ENCODE data around the gene CYP46A1.

CYP46A1 gene

DNA sequence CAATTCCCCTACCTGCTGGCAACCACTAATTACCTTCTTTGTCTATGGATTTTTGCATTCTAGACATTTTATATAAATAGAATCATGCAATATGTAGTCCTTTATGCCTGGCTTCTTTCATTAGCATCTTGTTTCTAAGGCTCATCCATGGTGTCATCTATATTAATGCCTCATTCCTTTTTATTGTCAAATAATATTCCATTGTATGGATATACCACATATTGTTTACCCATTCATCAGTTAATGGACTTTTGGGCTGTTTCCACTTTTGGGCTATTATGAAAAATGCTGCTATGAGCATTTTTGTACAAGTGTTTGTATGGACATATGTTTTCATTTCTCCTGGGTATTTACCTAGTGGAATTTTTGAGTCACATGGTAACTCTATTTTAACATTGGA, 18.0 kb downstream of the CYP46A1 start:
- H3K9me3 Mint-ChIP-seq: peaks cover 17% of the 10 kb centered on the region
- no peak for DNase-seq (ENCODE audit: low spot score in 2 of 2)
- H3K27ac Mint-ChIP-seq: no peak overlapping the region
- ATAC-seq: no peak
- no peak overlapping the region for H3K4me3 Mint-ChIP-seq
- no peaks in the 10 kb centered on the region for H3K36me3 Mint-ChIP-seq
- peaks cover 13% of the 10 kb centered on the region for H3K4me1 Mint-ChIP-seq

DNA sequence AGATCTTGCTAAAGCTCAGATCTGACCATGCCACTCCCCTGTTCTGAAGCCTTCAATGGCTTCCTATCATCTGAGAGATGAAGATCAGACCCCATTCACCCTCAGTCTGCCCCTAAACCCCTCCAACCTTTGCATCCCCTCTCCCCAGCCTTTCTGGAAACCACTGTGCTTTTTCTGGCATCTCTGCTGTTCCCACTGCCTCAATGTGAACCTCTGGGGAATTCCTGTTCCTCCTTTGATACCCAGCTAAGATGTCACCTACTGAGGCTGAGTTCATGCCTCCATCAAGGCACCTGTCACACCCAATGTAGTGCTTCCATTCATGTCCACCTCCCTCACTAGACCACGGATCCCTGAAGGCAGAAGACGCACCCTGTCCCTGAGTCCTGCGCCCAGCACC, 19.3 kb downstream of the CYP46A1 start:
- Mint-ChIP-seq H3K9me3 (peaks cover 17% of the 10 kb centered on the region), H3K4me1 (peaks cover 13% of the 10 kb centered on the region)

GRCh38 chr14:99704037-99704436, 19.9 kb downstream of the CYP46A1 start:
- DNase-seq (ENCODE audit: low spot score in 2 of 2) (no peak), ATAC-seq (no peak)
- Mint-ChIP-seq H3K9me3 (peaks cover 17% of the 10 kb centered on the region), H3K4me3 (no peak overlapping the region), H3K4me1 (peaks cover 11% of the 10 kb centered on the region), H3K36me3 (no peaks in the 10 kb centered on the region), H3K27ac (no peak overlapping the region)

More for the DNA sequence above, 19.3 kb downstream of the CYP46A1 start:
- Mint-ChIP-seq H3K4me3 (no peak overlapping the region), H3K36me3 (no peaks in the 10 kb centered on the region), H3K27ac (no peak overlapping the region)
- ATAC-seq (no peak), DNase-seq (ENCODE audit: low spot score in 2 of 2) (no peak)

- H3K4me3 Mint-ChIP-seq: no peak overlapping the region
- ATAC-seq (no peak), DNase-seq (ENCODE audit: low spot score in 2 of 2) (peak in 1 of 2 donors; percentile 30)
- peaks cover 17% of the 10 kb centered on the region for H3K9me3 Mint-ChIP-seq
- H3K4me1 Mint-ChIP-seq: no peaks in the 10 kb centered on the region
- H3K27ac Mint-ChIP-seq: no peak overlapping the region
- no peaks in the 10 kb centered on the region for H3K36me3 Mint-ChIP-seq
Observed at GRCh38 chr14:99706107-99706900, 22.2 kb downstream of the CYP46A1 start.

DNA sequence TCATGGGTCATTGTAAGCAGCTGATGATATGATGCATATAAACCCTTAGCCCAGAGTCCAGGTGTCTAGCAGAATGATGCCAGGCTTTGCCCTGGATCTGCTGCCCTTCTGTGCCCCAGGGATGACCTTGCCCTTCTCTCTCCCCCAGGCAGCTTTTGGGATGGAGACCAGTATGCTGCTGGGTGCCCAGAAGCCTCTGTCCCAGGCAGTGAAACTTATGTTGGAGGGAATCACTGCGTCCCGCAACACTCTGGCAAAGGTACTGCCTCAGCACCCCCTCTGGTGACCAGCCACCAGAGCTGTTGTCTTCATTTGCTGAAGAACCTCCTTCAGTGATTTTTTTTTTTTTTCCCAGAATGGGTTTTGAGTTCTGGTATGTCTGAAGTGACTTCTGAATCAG, 23.3 kb downstream of the CYP46A1 start:
- Mint-ChIP-seq H3K4me1 (no peaks in the 10 kb centered on the region), H3K4me3 (no peak overlapping the region), H3K9me3 (peaks cover 13% of the 10 kb centered on the region), H3K27ac (no peak overlapping the region), H3K36me3 (no peaks in the 10 kb centered on the region)
- DNase-seq (ENCODE audit: low spot score in 2 of 2): no peak
- no peak for ATAC-seq

GRCh38 chr14:99707921-99708320, 23.8 kb downstream of the CYP46A1 start:
- DNase-seq (ENCODE audit: low spot score in 2 of 2): peak in 1 of 2 donors; percentile 7
- Mint-ChIP-seq H3K4me1 (no peaks in the 10 kb centered on the region), H3K4me3 (no peak overlapping the region), H3K36me3 (no peaks in the 10 kb centered on the region), H3K9me3 (peaks cover 11% of the 10 kb centered on the region), H3K27ac (no peak overlapping the region)
- ATAC-seq: no peak

DNA sequence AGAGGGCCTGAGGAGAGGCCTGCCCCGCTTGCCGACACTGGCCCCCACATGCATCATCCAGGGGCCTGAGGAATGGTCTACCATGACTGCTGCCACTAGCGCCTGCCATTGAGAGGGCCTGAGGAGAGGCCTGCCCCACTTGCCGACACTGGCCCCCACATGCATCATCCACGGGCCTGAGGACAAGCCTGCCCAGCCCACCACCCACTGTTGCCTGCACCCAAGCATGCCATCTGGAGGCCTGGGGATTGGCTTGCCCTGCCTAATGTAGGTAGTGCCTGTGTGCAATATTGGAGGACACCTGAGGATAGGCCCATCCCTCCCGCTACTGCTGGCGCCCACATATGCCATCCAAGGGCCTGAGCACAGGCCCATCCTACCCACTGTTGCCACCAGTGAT, 24.4 kb downstream of the CYP46A1 start:
- no peak for ATAC-seq
- peak in 1 of 2 donors; percentile 7 for DNase-seq (ENCODE audit: low spot score in 2 of 2)
- H3K27ac Mint-ChIP-seq: no peak overlapping the region

DNA sequence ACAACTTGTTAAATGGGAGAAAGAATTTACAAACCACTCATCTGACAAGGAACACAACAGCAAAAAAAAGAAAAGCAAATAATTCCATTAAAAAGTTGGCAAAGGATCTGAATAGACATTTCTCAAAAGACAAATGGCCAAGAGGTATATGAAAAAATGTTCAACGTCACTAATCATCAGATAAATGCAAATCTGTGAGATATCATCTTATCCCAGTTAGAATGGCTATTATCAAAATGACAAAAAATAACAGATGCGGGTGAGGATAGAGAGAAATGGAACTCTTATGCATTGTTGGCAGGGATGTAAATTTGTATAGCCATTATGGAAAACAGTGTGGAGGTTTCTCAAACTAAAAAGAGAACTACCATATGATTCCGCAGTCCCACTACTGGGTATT, 29.9 kb downstream of the CYP46A1 start:
- Mint-ChIP-seq H3K9me3 (no peaks in the 10 kb centered on the region), H3K4me1 (no peaks in the 10 kb centered on the region), H3K36me3 (no peaks in the 10 kb centered on the region), H3K4me3 (no peak overlapping the region), H3K27ac (no peak overlapping the region)
- no peak for ATAC-seq
- no peak for DNase-seq (ENCODE audit: low spot score in 2 of 2)

More for the DNA sequence above, 24.4 kb downstream of the CYP46A1 start:
- no peak overlapping the region for H3K4me3 Mint-ChIP-seq
- H3K36me3 Mint-ChIP-seq: no peaks in the 10 kb centered on the region
- H3K4me1 Mint-ChIP-seq: no peaks in the 10 kb centered on the region
- peaks cover 6% of the 10 kb centered on the region for H3K9me3 Mint-ChIP-seq

GRCh38 chr14:99715266-99716000, 31.3 kb downstream of the CYP46A1 start:
- no peaks in the 10 kb centered on the region for H3K4me1 Mint-ChIP-seq
- ATAC-seq (no peak), DNase-seq (ENCODE audit: low spot score in 2 of 2) (peak in 1 of 2 donors; percentile 22)
- no peak overlapping the region for H3K27ac Mint-ChIP-seq
- H3K9me3 Mint-ChIP-seq: no peaks in the 10 kb centered on the region
- H3K36me3 Mint-ChIP-seq: no peaks in the 10 kb centered on the region
- no peak overlapping the region for H3K4me3 Mint-ChIP-seq

DNA sequence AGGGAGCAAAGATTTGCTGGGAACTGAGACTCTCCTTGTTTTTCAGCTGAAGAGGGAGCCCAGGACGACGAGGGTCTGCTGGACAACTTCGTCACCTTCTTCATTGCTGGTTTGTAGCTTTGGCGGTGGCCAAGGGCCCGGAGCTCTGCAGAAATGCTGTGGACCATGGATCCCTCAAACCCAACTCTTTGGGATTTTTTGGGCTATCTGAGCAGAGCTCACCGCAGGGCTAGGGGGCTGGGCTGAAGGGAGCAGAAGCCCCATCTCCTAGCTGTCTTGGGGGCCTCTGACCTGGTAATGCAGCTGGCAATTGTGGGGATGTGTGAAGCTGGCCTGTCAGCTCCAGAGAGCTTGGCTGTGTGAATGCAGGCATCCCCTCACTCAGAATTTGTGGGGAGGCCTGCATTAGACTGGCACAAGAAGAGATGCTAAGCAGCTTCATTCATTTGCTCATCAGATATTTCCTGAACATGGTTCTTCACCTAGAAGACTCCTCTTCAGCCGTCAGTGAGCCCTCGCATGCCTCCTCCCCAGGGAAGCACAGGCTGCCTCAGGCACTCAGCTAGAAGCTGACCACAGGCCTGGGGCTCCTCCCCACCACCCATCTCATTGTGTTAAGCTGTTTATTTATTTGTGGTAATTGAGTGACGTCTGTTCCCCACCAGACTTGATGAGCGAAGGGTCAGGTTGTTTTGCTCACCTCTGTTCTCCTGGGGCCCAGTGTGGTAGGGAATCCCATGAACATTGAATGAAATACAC, 32.2 kb downstream of the CYP46A1 start:
- DNase-seq (ENCODE audit: low spot score in 2 of 2) (peak in 1 of 2 donors; percentile 40), ATAC-seq (peak; percentile 19)
- H3K4me3 Mint-ChIP-seq: no peak overlapping the region
- no peaks in the 10 kb centered on the region for H3K9me3 Mint-ChIP-seq
- peak overlapping the region; percentile 2 for H3K27ac Mint-ChIP-seq
- no peaks in the 10 kb centered on the region for H3K36me3 Mint-ChIP-seq
- H3K4me1 Mint-ChIP-seq: no peaks in the 10 kb centered on the region

DNA sequence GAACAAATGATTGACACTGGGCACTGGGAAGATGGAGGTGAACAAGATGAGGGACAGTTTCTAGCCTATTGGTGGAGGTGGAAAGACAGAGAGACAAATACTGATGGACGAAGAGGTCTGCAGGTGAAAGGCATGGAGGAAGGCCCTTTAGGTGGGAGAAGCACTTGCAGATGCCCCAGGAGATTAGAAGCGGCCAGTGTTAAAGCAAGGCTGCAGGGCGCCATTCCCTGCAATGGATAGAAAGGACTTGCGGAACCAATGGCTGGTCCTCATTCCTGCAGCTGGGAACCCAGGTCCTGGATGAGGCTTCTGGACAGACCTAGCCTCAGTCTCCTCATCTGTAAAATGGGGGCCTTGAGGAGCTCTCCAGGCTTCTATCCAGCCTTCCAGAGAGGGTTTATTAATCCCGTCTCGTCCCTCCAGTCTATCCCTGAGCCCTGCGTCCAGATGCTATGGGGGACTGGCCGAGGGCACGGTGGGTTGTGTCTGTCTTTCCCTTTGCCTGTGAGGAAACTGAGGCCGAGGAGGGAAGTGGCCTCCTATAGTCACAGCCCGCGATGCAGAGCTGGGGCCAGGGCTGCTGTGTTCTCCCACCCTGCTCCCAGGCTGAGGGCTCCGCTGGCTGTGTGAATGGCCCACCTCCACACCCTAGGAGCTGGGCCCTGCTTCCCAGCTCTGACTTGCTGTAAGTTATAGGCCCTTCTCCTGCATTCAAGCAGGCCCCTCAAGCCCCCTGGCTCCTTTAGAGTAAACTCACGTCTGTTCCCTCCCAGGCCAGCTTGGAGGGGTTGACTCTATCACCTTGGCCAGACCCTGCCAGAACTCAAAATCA, 33.0 kb downstream of the CYP46A1 start:
- H3K4me3 Mint-ChIP-seq: no peak overlapping the region
- no peaks in the 10 kb centered on the region for H3K4me1 Mint-ChIP-seq
- H3K9me3 Mint-ChIP-seq: no peaks in the 10 kb centered on the region
- DNase-seq (ENCODE audit: low spot score in 2 of 2): peak in 1 of 2 donors; percentile 38
- H3K36me3 Mint-ChIP-seq: no peaks in the 10 kb centered on the region
- H3K27ac Mint-ChIP-seq: peak overlapping the region; percentile 2
- ATAC-seq: peak; percentile 19

DNA sequence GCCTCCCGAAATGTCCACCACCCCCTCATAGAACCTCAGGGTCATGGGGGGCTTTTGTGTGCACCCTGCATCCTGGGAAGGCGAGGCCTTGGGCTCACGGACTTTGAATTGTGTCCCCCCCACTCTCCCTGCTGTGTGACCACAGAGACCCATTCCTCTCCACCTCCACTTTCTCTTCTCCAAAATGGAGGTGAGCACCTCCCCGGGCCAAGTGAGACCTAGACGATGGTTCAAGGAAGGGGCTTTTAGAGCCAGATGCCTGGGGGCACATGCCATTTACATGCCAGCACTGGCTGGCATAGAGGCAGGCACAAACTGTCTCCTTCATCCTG, 33.5 kb downstream of the CYP46A1 start:
- DNase-seq (ENCODE audit: low spot score in 2 of 2): no peak
- Mint-ChIP-seq H3K4me3 (no peak overlapping the region), H3K27ac (no peak overlapping the region), H3K4me1 (no peaks in the 10 kb centered on the region), H3K9me3 (no peaks in the 10 kb centered on the region), H3K36me3 (no peaks in the 10 kb centered on the region)
- no peak for ATAC-seq

DNA sequence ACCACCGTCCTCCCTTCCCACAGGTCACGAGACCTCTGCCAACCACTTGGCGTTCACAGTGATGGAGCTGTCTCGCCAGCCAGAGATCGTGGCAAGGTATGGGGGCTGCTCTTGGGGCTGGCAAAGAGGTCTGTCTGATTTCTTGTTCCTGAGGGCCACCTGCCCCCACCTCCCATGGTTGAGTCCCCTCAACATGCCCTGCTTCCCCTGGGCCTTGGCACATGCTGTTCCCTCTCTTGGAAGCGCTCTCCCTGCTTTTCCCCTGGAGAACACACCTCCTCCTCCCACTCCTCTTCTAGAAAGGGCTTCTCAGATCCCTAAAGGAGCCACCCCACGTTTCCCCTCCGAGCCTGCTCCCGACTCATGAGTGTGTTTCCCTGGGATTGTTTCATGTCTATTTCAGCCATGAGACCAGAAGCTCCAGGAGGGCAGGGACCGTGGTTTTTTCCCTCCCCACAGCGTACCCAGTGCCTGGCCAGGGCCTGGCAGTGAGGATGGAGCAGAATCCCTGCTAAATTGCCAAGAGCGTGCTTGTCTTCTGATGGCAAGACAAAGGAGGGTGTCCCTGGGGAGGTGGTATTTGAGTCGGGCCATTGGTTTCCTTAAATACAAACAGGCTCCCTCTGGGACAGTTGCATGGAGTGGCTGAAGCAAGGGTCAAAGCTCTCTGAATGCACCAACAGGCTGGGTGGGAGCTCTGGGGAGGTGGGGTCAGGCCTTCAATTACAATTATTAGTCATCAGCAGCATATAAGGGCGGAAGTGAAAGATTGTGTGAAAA, 34.1 kb downstream of the CYP46A1 start:
- H3K4me3 Mint-ChIP-seq: no peak overlapping the region
- ATAC-seq: no peak

DNA sequence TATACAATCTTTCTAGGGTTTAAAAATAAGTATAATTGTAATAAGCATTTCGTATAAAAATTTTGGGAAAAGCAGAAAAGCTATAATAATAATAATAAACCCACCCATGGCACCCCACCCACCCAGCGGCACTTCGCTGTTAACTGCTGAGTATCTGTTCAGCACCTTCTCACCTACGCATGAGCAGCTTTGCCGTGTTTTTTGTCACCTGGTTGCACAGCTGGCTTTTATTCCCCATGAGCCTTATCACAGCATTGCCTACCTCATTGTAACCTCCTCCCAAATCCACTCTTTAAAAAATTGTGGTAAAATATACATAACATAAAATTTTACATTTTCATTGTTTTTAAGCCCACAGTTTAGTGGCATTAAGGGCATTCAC, 34.7 kb downstream of the CYP46A1 start:
- peak in 1 of 2 donors; percentile 18 for DNase-seq (ENCODE audit: low spot score in 2 of 2)

More for the DNA sequence above, 34.1 kb downstream of the CYP46A1 start:
- DNase-seq (ENCODE audit: low spot score in 2 of 2): peak in 1 of 2 donors; percentile 41
- Mint-ChIP-seq H3K36me3 (no peaks in the 10 kb centered on the region), H3K27ac (no peak overlapping the region), H3K4me1 (no peaks in the 10 kb centered on the region), H3K9me3 (no peaks in the 10 kb centered on the region)

More for the DNA sequence above, 34.7 kb downstream of the CYP46A1 start:
- no peak for ATAC-seq
- H3K4me1 Mint-ChIP-seq: no peaks in the 10 kb centered on the region
- no peaks in the 10 kb centered on the region for H3K36me3 Mint-ChIP-seq
- no peaks in the 10 kb centered on the region for H3K9me3 Mint-ChIP-seq
- no peak overlapping the region for H3K27ac Mint-ChIP-seq
- H3K4me3 Mint-ChIP-seq: no peak overlapping the region

All from stimulated activated effector memory CD8-positive, alpha-beta T cell treated with anti-CD3 and anti-CD28 coated beads, Interleukin-12 subunit alpha, Interleukin-12 subunit beta, amount 100 ng/mL, for 72 hours (primary cell).